ENCODE measurements around the gene MFNG.

DNA sequence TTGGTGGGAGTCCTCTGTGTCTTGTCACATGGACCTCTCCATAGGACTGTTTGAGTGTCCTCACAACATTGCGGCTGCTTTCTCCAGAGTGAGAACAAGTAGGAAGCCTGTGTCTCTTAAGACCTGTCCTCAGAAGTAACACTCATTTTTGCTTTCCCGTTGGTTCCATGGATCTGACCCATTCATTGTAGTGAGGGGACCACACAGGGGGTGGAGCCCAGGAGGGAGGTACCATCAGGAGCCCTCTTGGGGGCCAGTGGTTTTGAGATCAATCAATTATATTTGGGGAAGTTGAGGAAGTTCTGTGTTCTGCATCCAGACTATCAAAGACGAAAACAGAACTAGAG is 53.5 kb downstream of the MFNG start:
- TF ChIP-seq, protein P1, sequence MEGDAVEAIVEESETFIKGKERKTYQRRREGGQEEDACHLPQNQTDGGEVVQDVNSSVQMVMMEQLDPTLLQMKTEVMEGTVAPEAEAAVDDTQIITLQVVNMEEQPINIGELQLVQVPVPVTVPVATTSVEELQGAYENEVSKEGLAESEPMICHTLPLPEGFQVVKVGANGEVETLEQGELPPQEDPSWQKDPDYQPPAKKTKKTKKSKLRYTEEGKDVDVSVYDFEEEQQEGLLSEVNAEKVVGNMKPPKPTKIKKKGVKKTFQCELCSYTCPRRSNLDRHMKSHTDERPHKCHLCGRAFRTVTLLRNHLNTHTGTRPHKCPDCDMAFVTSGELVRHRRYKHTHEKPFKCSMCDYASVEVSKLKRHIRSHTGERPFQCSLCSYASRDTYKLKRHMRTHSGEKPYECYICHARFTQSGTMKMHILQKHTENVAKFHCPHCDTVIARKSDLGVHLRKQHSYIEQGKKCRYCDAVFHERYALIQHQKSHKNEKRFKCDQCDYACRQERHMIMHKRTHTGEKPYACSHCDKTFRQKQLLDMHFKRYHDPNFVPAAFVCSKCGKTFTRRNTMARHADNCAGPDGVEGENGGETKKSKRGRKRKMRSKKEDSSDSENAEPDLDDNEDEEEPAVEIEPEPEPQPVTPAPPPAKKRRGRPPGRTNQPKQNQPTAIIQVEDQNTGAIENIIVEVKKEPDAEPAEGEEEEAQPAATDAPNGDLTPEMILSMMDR (IDR thresholded peaks at IDR 0.05; ENCODE audit: poor library complexity, severe bottlenecking) = no peak
- no peak for TF ChIP-seq TAF1 (IDR thresholded peaks at IDR 0.05; ENCODE audit: low read depth)
- TF ChIP-seq EZH2 (IDR thresholded peaks at IDR 0.05; ENCODE audit: borderline replicate concordance, insufficient read depth, low read length, poor library complexity, severe bottlenecking) = no peak

All from neural cell (in vitro differentiated cells).